HG03469 (cell line): ENCODE results near the gene ZP2.
"Not testable (repeated sequence)": the region's sequence is repeated elsewhere in the genome, so short reads cannot be mapped to it uniquely, and the experiment has no call there.

Experiments used
- ATAC-seq: cut with Tn5 transposase; IDR thresholded peaks from one replicate; pipeline ENCODE4 v1.9.1; 2021; ENCODE audit warnings: mild to moderate bottlenecking, moderate library complexity, moderate number of reproducible peaks; ENCODE audit not compliant: unreplicated experiment

The ZP2 gene

DNA sequence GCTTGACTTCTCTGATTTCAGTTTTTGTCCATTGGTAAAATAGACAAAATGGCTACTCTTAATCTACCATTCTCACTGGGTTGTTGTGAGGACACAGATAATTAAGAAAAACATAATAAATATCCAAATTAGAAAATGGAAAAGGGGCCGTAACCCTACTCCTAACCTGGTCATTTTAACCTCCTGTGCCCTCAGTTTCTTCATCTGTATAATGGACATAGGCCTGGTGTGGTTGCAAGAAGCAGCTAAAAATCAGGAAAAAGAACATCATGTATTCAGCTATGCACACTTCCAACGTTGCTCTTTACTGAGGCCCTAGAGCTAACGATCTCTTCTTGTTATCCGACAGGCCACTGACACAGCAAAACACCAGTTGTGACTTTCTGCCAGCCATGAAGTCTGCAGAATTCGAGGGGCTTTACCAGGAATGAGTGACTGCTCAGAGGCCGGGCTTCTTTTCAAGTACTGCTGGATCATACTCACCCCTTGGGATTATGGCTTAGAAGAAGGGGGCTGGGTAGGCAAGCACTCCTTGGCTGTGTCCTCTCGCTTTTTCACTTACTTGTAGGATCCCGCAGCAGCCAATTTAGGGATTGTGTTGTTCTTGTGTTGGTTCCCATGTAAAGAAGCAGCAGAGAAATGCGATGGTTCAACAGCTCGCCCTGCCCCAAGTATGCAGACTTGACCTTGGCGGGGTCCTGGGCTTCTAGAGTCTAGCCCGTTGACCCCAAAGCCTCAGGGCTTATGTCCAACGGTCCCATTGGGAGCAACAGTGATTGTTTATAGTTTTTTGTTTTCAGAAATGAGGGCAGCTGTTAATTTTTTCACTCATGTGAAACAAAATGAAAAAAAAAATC lies 32.0 kb downstream of the ZP2 start:
- ATAC-seq = no peak

DNA sequence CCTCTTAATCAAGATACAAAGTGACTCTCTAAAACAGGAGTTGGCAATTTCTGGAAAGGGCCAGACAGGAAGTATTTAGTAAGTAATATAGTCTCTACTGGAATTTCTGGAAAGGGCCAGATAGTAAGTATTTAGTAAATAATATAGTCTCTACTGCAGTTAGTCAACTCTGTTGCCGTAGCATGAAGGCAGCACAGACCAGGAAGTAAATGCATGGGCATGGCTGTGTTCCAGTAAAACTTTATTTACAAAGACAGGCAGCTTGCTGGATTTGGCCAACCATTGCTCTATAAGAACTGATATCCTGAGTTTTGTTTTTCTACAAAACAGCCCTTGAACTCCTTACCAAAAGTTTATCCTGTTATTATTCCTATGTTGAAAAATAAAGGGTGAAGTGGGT lies 36.0 kb downstream of the ZP2 start:
- no peak for ATAC-seq

DNA sequence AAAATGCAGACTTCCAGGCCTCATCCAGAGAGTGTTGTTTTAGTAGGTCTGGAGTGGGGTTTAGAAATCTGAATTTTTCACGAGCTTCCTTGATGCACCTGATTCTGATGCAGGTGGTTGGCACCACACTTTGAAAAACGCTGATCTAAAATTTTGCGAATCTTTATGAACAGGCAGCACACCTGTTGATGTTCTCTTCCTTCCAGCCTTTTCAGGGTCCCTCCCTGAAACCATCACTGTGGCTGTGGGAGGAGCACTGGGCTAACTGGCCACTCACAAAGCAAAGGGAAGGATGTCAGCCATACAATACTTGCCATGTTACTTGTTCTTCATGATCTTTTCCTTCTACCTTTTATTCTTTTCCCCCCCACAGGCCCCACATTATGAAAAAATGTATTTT lies 38.7 kb downstream of the ZP2 start:
- ATAC-seq = no peak

DNA sequence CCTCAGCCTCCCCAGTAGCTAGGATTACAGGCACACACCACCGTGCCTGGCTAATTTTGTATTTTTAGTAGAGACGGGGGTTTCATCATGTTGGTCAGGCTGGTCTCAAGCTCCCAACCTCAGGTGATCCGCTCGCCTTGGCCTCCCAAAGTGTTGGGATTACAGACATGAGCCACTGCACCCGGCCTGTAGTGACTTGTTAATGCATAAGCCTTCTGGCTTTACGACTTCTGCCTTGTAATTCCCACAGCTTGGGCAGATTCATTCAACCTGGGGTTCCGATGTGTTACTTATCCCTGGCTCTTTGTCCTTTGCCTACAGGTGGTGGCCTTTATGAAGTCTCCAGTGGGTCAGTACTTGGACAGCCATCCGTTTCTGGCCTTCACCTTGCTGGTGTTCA lies 41.3 kb downstream of the ZP2 start:
- not testable (repeated sequence) for ATAC-seq

DNA sequence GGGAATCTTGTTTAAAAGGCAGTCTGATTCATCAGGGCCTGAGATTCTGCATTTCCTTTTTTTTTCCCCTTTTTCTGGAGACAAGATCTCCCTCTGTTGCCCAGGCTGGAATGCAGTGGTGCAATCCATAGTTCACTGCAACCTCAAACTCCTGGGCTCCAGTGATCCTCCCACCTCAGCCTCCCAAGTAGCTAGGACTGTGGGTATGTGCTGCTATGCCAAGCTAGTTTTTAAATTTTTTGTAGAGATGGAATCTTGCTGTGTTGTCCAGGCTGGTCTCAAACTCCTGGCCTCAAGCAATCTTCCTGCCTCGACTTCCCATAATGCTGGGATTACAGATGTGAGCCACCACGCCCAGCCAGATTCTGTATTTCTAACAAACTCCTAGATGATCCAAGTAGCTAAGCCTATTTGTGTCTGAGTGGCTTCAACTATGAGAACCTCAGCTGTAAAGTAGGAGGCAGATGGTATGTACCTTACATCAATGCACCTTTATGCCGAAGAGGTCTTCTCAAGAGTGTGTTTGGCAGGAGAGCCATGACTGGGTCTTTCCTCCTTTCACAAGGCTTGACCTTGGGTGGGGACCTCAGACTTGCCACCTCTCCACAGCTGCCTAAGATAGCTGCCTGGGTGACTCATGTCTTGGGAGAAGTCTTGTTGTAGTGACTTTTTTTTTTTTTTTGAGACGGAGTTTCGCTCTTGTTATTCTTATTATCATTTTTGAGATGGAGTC lies 42.0 kb downstream of the ZP2 start:
- no peak for ATAC-seq

DNA sequence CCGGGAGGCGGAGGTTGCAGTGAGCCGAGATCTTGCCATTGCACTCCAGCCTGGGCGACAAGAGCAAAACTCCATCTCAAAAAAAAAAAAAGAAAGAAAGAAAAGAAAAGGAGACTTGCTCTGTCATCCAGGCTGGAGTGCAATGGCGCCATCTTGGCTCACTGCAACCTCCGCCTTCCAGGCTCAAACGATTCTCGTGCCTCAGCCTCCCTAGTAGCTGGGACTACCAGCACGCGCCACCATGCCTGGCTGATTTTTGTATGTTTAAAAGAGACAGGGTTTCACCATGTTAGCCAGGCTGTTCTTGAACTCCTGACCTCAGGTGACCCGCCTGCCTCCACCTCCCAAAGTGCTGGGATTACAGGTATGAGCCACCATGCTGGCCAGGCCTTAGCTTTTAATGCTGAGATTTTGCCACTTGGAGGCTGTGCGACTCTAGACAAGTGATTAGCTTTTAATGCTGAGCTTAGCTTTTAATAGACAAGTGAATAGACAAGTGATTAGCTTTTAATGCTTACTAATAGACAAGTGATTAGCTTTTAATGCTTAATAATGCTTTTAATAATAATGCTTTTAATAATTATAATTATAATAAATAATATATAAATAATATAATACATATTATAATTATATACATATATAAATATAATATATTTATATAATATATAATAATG lies 43.3 kb downstream of the ZP2 start:
- no peak for ATAC-seq

DNA sequence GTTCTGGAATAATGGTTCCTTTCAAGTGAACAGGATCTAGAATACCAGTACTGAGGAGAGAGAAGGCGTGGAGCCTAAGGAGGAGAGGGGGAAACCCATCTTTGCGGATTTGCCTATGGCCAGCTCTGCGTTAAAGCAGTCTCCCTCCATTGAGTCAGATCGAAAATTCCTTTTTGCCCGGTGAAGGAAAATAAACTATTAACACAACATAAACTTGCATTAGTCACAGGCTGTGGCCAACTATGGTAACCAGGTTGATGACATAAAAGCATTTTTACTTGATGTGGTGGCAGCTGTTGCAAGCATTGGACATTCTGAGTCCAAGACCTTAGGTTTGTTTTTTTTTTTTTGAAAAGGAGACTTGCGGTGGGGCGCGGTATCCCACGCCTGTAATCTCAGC lies 44.0 kb downstream of the ZP2 start:
- ATAC-seq = no peak

DNA sequence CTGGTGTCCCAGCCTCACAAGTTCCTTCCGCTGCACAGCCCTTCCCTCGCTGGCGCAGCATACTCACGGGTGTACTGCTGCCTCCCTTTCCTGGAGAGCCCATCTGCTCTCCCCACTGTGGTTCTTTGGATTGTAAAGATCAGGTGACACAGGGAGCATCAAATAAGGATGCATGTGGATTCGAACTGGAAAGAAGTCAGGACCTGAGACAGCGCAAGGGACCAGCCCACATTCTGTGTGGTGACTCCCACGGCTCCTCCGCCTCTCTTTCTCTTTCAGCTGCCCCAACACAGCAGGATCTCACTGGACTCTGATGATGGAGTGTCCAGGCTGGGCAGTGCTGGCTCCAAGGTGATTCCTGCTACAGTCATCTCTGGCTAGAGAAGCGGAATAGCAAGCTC lies 44.8 kb downstream of the ZP2 start:
- no peak for ATAC-seq

DNA sequence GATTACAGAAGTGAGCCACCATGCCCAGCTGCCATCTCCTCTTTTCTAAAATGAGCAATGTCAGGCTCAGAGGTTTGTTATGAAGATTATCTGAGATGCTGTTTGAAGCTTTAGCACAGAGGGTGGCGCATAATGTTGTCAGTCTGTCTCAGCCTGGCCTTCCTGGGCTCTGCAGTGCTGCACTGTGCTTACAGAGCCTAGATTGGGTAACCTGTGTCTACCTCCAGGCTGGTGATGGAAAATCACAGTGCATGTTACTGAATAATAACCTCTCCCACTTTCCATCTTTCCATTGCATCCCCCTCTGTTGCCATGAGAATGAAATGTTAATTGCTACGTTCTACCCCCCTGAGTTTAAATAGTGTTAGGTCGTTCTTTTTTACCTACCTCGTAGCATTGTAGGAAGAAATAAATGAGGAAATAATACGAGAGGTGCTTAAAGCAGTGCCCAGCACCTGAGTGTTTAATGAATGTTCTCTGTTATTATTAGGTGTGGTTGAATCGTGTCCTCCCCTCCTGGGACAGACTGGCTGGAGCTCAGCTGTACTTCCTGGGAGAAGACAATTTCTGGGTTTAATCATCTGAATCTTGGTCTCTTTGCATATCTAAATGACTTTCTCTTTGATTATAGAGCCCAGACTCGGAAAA lies 46.7 kb downstream of the ZP2 start:
- no peak for ATAC-seq

DNA sequence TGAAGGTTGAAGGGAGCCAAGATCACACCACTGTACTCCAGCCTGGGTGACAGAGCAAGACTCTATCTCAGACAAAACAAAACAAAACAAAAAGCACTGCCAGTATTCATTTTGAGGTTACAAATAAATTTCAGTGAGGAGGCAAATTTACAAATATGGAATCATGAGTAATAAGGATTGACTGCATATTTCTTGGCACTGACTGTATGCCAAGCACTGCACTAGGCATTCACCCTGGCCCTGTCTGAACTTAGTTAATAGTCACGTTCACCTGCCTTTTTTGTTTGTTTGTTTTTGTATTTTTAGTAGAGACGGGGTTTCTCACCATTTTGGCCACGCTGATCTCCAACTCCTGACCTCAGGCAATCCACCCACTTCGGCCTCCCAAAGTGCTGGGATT lies 47.8 kb downstream of the ZP2 start:
- no peak for ATAC-seq

DNA sequence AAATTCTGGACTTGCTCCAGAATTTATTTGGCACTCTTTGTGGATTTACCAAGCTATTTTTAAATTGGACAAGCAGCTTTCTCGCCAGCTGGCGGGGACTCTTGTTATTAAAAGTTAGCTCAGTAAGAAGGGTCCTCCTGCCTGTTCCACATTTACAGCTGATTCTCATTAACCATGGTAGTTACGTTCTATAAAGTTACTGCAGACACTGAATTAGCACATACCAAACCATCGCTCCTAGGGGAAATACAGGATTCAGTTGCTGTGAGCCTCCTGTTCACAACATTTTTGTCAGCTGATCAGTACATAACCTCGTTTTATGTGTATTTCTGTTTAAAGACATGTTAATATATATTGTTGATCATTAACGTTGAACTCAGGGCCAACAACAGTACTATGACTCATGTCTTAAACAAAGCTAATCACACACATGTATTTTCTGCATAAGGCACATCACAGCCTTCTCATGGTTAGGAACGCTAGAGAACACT lies 48.7 kb downstream of the ZP2 start:
- ATAC-seq = no peak

DNA sequence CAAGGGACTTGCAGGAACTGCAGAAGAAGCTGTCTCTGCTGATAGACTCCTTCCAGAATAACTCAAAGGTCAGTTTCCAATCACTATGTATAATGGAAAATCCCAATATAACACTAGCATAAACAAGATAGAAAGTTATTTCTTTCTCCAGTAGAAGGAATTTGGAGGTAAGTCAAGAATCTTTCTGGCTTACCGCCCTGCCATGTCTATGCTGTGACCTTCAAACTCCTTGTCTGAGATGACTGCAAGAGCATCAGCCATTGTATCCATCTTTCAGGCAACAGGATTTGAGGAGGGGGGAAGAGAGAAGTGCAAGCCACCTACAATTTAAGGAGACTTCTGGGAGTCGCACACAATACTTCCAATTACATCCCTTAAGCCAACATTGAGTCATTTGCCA lies 50.2 kb downstream of the ZP2 start:
- ATAC-seq = no peak

DNA sequence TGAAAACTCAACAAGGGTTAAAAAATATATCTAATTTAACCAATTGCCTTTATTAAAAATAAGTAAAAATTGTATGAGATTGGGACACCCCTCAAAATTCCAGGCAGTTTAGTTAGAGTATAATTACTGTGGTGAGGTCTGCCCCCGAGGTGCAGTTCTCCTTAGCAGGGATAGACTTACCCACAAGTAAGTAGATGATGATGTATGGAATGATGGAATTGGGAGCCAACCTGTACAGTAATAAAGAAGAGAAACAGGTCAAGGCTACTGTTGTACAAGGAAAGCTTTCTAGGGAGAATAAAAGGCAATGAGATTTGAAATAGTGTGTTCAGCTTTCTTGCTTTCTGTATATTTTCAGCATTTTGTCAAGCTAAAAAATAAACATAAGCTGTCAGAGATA lies 51.1 kb downstream of the ZP2 start:
- ATAC-seq = no peak

DNA sequence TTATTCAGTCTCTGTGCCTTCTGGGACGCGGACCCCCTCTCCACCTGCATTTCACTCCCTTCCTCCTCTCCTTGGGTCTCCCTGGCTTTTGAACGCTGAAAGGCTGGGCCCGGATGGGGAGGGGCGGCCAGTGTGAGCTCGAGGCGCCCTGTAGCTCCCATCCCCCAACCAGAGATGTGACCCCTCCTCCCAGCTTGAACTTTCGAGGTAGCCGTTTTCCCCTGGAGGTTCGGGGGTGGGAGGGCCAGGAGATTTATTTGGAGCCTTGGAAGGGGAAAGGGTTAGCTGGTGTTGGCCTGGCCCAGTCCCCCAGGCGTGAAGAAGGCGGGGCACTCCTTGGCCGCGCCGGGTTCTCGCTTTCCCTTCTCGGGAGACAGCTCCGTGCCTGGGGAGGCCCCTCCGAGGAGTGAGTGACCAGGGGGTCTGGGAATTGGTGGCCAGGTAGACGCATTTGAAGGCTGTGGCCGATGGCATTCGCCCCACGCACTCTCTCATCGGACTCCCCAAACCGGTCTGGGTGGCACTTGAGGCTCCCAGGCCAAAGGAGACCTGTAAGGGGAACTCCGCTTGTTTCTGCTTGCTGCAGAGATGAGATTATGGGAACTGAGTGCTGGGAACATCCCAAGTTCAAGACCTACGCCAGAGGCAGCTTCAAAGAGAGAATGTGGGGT lies 52.0 kb downstream of the ZP2 start:
- ATAC-seq = no peak

DNA sequence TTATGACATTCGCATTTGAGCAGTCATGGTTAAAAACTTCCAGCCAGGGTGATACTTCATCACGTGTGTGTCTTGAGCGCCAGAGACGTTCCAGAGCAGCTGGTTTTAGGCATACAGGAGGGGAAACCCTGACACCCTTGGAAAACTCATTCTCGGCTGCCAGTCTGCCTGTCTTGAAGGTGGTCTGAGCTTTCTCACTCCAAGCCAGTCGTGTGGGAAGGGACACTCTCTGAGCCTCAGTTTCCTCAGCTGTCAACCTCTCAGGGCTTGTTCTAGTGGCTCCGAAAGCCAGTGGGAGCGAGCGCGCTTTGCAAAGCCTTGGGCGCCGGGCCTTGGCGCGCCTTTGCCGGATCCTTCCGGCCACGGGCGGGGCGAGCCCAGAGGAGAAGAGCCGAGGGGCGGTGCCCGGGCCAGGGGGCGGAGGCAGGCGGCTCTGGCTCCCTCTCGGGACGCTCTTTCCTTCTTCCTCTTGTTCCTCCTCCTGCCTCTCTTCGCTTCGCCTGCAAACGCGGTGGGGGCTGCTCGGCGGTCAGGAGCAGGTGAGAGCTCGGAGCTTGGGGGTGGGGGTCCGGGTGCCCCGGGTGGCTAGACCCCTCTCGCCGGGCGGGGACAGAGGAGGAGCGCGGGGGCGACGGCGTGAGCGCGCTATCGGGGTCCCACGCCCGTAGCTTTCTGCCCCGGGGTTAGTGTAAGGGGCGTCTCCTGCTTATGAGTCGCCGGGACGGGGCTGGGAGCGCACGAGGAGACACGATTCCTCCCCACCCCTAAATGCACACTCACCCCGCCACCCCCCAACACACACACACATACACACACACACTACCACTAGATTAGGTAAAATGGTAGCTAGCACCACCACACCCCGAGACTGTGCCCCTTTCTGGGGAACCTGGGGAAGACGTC lies 52.9 kb downstream of the ZP2 start, which contains the start of gene LDAF1:
TSS of gene LDAF1 (plus strand) at position 467 of the 903 bp plus-strand sequence. CDS start 2,509 bp downstream, outside the sequence.
- ATAC-seq = no peak

DNA sequence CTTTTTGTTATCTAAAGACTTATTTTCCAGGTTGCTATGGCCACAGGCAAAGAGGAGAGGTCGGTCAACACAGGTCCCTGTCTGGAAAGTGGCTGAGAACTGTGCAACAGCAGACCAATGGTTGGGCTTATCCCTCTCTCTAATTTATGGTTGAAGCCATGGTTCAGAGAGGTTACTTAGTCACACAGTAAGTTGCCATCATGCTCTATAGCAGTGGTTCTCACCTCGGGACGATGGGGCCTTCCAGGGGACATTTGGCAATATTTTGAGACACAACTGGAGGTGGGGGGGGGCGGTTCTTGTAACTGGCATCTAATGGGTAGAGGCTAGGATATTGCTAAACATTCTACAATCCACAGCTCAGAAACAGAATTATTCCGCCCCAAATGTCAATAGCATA lies 53.7 kb downstream of the ZP2 start:
- no peak for ATAC-seq

DNA sequence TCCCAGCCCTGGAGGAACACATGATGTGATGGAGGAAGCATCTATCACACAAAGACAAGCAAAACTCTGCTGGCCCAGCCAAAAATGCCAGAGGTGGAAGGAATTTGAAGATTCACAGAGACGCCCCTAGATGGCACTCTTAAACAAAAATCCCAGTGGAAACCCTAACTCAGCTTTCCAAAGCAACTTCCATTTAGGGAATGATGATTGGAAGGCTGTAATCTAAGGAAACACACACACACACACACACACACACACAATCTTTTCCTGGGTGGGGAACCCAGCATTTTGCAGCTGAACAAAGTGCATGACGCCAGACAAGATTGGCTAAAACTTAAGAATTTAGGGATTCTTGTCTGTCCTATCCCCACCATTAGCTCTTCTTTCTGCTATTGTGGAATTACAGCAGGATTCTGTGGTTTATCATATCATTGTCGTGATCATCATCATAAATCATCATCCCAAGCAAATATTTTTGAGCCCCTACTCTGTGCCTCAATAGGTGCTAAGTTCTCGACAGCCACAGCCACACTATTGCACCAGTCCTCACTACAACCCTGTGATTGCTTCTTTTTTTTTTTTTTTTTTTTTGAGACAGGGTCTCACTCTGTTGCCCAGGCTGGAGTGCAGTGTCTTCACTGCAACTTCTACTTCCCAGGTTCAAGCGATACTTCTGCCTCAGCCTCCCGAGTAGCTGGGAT lies 54.5 kb downstream of the ZP2 start:
- no peak for ATAC-seq

DNA sequence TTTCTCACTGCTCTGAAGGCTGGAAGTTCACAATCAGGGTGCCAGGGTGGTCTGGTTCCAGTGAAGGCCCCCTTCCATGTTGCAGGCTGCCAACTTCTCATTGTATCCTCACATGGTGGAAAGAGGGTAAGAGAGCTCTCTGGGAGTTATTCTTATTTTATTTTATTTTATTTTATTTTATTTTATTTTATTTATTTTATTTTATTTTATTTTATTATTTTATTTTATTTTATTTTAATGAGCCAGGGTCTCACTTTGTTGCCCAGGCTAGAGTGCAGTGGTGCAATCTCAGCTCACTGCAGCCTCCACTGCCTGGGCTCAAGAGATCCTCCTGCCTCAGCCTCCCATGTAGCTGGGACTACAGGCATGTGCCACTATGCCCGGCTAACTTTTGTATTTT lies 55.4 kb downstream of the ZP2 start:
- ATAC-seq = not testable (repeated sequence)
